Measurements from ENCODE around the gene EHBP1L1. TPM values are rescaled to one million over a fixed set of nuclear protein-coding genes. Genes with fewer than 3 reads are reported as not detected.
A peak's percentile ranks its signal among the peaks of the same experiment; 100 is the strongest.

The EHBP1L1 gene
- total and polyA plus RNA-seq, 2 of the 13 experiments (the other 11 are each of a cell fraction or from before 2014, with no cell fraction given), result 8.3 to 10.6 TPM

GRCh38 chr11:65593518-65594414, 17.9 kb downstream of the EHBP1L1 start (continued):
- no peak for TF ChIP-seq SMYD3 (CRISPR knock-in tag; IDR thresholded peaks at IDR 0.05)
- peak; percentile 17; the same call in 1 of the 2 replicates for TF ChIP-seq FOSL2 (CRISPR knock-in tag; IDR thresholded peaks at IDR 0.05)
- TF ChIP-seq, protein P1, sequence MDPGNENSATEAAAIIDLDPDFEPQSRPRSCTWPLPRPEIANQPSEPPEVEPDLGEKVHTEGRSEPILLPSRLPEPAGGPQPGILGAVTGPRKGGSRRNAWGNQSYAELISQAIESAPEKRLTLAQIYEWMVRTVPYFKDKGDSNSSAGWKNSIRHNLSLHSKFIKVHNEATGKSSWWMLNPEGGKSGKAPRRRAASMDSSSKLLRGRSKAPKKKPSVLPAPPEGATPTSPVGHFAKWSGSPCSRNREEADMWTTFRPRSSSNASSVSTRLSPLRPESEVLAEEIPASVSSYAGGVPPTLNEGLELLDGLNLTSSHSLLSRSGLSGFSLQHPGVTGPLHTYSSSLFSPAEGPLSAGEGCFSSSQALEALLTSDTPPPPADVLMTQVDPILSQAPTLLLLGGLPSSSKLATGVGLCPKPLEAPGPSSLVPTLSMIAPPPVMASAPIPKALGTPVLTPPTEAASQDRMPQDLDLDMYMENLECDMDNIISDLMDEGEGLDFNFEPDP (CRISPR knock-in tag; conservative IDR thresholded peaks at IDR 0.05), result 0 out of 2 replicates have a peak, but pooled peaks have one; percentile 34
- TF ChIP-seq STAG1 (CRISPR knock-in tag; IDR thresholded peaks at IDR 0.05), result peak; percentile 52
- TF ChIP-seq FOXA3 (CRISPR knock-in tag; IDR thresholded peaks at IDR 0.05), result no peak
- no peak for TF ChIP-seq ZNF552 (CRISPR knock-in tag; IDR thresholded peaks at IDR 0.05; ENCODE audit: borderline replicate concordance)
- no peak for TF ChIP-seq ZFP1 (CRISPR knock-in tag; IDR thresholded peaks at IDR 0.05)
- TF ChIP-seq MAFG (CRISPR knock-in tag; IDR thresholded peaks at IDR 0.05), result no peak
- no peak for TF ChIP-seq ZNF274 (CRISPR knock-in tag; IDR thresholded peaks at IDR 0.05)
- TF ChIP-seq CREBL2 (CRISPR knock-in tag; IDR thresholded peaks at IDR 0.05; ENCODE audit: borderline replicate concordance), result no peak
- TF ChIP-seq PLSCR1 (CRISPR knock-in tag; IDR thresholded peaks at IDR 0.05; ENCODE audit: borderline replicate concordance), result no peak
- no peak for TF ChIP-seq HOXA7 (CRISPR knock-in tag; IDR thresholded peaks at IDR 0.05)
- TF ChIP-seq, protein P2, sequence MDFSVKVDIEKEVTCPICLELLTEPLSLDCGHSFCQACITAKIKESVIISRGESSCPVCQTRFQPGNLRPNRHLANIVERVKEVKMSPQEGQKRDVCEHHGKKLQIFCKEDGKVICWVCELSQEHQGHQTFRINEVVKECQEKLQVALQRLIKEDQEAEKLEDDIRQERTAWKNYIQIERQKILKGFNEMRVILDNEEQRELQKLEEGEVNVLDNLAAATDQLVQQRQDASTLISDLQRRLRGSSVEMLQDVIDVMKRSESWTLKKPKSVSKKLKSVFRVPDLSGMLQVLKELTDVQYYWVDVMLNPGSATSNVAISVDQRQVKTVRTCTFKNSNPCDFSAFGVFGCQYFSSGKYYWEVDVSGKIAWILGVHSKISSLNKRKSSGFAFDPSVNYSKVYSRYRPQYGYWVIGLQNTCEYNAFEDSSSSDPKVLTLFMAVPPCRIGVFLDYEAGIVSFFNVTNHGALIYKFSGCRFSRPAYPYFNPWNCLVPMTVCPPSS (IDR thresholded peaks at IDR 0.05), result no peak
- TF ChIP-seq ZNF569 (CRISPR knock-in tag; IDR thresholded peaks at IDR 0.05; ENCODE audit: borderline replicate concordance), result no peak
- TF ChIP-seq CTCF (CRISPR knock-in tag; IDR thresholded peaks at IDR 0.05), result peak; percentile 82
- TF ChIP-seq SNAI1 (CRISPR knock-in tag; IDR thresholded peaks at IDR 0.05; ENCODE audit: borderline replicate concordance), result no peak
- TF ChIP-seq ZNF280B (CRISPR knock-in tag; IDR thresholded peaks at IDR 0.05; ENCODE audit: borderline replicate concordance), result no peak
- TF ChIP-seq HDAC1 (CRISPR knock-in tag; IDR thresholded peaks at IDR 0.05), result no peak
- no peak for TF ChIP-seq SP4 (CRISPR knock-in tag; IDR thresholded peaks at IDR 0.05)
- no peak for TF ChIP-seq SP140L (CRISPR knock-in tag; IDR thresholded peaks at IDR 0.05; ENCODE audit: borderline replicate concordance)
- TF ChIP-seq ZNF30 (CRISPR knock-in tag; IDR thresholded peaks at IDR 0.05), result 0 out of 2 replicates have a peak, but pooled peaks have one; percentile 54

Data from HepG2 (cell line).